ENCODE data around the gene CDKL5. TPM values are rescaled to one million over a fixed set of nuclear protein-coding genes. Genes with fewer than 3 reads are reported as not detected.

The CDKL5 gene
- total RNA-seq, 2 experiments from 2014 or later, result 0.91 to 1.4 TPM

GRCh38 chrX:18548996-18549395 is 123.6 kb downstream of the CDKL5 start:
- intact Hi-C loops (cut with micrococcal nuclease), result no loop called here
- no peaks in the 10 kb centered on the region for H3K4me1 Mint-ChIP-seq (ENCODE audit: low read depth)
- H3K9me3 Mint-ChIP-seq, result no peaks in the 10 kb centered on the region
- no peaks in the 10 kb centered on the region for H3K27me3 Mint-ChIP-seq (ENCODE audit: low read depth)
- H3K27ac Mint-ChIP-seq, result no peak overlapping the region
- no peaks in the 10 kb centered on the region for H3K36me3 Mint-ChIP-seq (ENCODE audit: low read depth)
- DNase-seq, result no peak
- CTCF ChIA-PET, result no interaction called here
- no peak overlapping the region for H3K4me3 Mint-ChIP-seq

DNA sequence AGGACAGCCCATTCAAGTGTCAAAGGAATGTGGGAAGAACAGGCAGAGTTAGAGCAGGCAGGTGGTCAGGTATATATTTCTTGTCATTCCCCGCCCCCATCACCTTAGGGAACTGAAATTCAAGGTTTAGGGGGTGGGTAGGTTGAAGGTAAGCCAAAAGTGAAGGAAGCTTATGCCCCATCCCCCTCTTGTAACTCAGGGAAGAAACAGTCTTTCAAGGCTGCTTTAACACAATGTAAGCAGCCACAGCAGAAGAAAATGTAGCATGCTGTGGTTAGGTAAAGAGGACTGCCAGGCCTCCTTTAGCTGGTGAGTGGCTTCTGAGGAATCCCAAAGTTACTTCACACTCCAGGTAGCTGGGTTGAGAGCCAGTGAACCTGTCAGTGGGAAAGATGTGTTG is 124.2 kb downstream of the CDKL5 start:
- CTCF ChIA-PET, result no interaction called here
- H3K9me3 Mint-ChIP-seq, result no peaks in the 10 kb centered on the region
- intact Hi-C loops (cut with micrococcal nuclease), result no loop called here
- no peak overlapping the region for H3K27ac Mint-ChIP-seq
- no peak for DNase-seq
- no peaks in the 10 kb centered on the region for H3K36me3 Mint-ChIP-seq (ENCODE audit: low read depth)
- H3K27me3 Mint-ChIP-seq (ENCODE audit: low read depth), result no peaks in the 10 kb centered on the region
- no peaks in the 10 kb centered on the region for H3K4me1 Mint-ChIP-seq (ENCODE audit: low read depth)
- H3K4me3 Mint-ChIP-seq, result no peak overlapping the region

GRCh38 chrX:18557879-18558278 is 132.5 kb downstream of the CDKL5 start:
- intact Hi-C loops (cut with micrococcal nuclease), result no loop called here
- H3K4me1 Mint-ChIP-seq (ENCODE audit: low read depth), result no peaks in the 10 kb centered on the region

DNA sequence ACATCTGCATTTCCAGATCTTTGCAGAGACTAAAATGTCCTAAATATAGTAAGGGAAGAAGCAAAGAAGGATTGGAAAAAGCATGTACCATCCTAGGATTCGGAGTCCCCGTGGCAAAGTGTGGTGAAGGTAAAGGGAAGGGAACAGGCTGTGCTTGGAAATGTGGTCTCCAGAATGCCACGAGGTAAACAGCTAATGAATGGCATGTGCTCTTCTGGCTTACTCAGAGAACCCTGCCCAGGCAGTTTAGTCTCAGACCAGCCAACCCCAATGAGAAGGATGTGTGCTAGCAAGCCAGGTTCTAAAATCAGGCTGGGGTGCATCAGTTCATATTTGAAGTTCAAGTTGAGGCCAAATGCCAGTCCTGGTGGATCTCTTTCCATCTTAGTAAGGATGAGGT is 133.4 kb downstream of the CDKL5 start:
- H3K27me3 Mint-ChIP-seq (ENCODE audit: low read depth), result no peaks in the 10 kb centered on the region
- H3K27ac Mint-ChIP-seq, result no peak overlapping the region
- no peaks in the 10 kb centered on the region for H3K36me3 Mint-ChIP-seq (ENCODE audit: low read depth)
- H3K4me1 Mint-ChIP-seq (ENCODE audit: low read depth), result no peaks in the 10 kb centered on the region
- intact Hi-C loops (cut with micrococcal nuclease), result no loop called here
- H3K4me3 Mint-ChIP-seq, result no peak overlapping the region
- H3K9me3 Mint-ChIP-seq, result no peaks in the 10 kb centered on the region
- DNase-seq, result no peak
- CTCF ChIA-PET, result no interaction called here

More at GRCh38 chrX:18557879-18558278, 132.5 kb downstream of the CDKL5 start:
- CTCF ChIA-PET, result no interaction called here
- Mint-ChIP-seq H3K4me3 (no peak overlapping the region), H3K9me3 (no peaks in the 10 kb centered on the region), H3K27me3 (ENCODE audit: low read depth) (no peaks in the 10 kb centered on the region), H3K27ac (no peak overlapping the region), H3K36me3 (ENCODE audit: low read depth) (no peaks in the 10 kb centered on the region)
- no peak for DNase-seq

DNA sequence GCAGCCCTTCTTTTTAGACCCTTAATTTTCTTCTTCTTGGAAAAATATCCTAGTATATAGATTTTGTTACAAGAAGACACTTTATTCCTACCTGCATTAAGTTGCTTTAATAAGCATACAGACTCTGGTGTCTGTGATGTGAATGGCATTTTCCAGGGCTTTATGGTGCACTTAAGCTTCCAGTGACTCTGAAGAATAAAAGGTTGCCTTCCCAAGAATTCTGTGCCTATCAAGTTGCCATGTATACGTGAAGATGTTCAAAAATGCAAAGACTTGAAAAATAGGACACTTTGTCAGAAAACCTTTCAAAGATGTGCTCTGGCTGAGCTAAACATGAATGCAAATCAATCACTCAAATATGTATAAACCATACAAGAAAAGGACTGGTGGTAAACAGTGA is 135.6 kb downstream of the CDKL5 start:
- H3K27me3 Mint-ChIP-seq (ENCODE audit: low read depth), result no peaks in the 10 kb centered on the region
- intact Hi-C loops (cut with micrococcal nuclease), result no loop called here
- no peak overlapping the region for H3K4me3 Mint-ChIP-seq
- H3K4me1 Mint-ChIP-seq (ENCODE audit: low read depth), result no peaks in the 10 kb centered on the region
- H3K36me3 Mint-ChIP-seq (ENCODE audit: low read depth), result no peaks in the 10 kb centered on the region
- CTCF ChIA-PET, result no interaction called here
- H3K9me3 Mint-ChIP-seq, result no peaks in the 10 kb centered on the region
- H3K27ac Mint-ChIP-seq, result no peak overlapping the region
- DNase-seq, result no peak

- H3K4me1 Mint-ChIP-seq (ENCODE audit: low read depth), result no peaks in the 10 kb centered on the region
- no peaks in the 10 kb centered on the region for H3K27me3 Mint-ChIP-seq (ENCODE audit: low read depth)
- no peak for DNase-seq
- no peak overlapping the region for H3K27ac Mint-ChIP-seq
- H3K9me3 Mint-ChIP-seq, result no peaks in the 10 kb centered on the region
- intact Hi-C loops (cut with micrococcal nuclease), result no loop called here
- CTCF ChIA-PET, result no interaction called here
- H3K4me3 Mint-ChIP-seq, result no peak overlapping the region
- H3K36me3 Mint-ChIP-seq (ENCODE audit: low read depth), result no peaks in the 10 kb centered on the region
These were observed 140.3 kb downstream of the CDKL5 start for GRCh38 chrX:18565727-18566126.

GRCh38 chrX:18566748-18567147 is 141.3 kb downstream of the CDKL5 start:
- CTCF ChIA-PET, result no interaction called here

GRCh38 chrX:18573556-18573955 is 148.1 kb downstream of the CDKL5 start:
- H3K4me1 Mint-ChIP-seq (ENCODE audit: low read depth), result no peaks in the 10 kb centered on the region
- H3K27me3 Mint-ChIP-seq (ENCODE audit: low read depth), result no peaks in the 10 kb centered on the region
- no peaks in the 10 kb centered on the region for H3K36me3 Mint-ChIP-seq (ENCODE audit: low read depth)
- no peak overlapping the region for H3K4me3 Mint-ChIP-seq
- intact Hi-C loops (cut with micrococcal nuclease), result no loop called here
- DNase-seq, result no peak
- H3K27ac Mint-ChIP-seq, result no peak overlapping the region
- CTCF ChIA-PET, result no interaction called here
- H3K9me3 Mint-ChIP-seq, result no peaks in the 10 kb centered on the region

More at GRCh38 chrX:18566748-18567147, 141.3 kb downstream of the CDKL5 start:
- H3K27me3 Mint-ChIP-seq (ENCODE audit: low read depth), result no peaks in the 10 kb centered on the region
- no peak overlapping the region for H3K27ac Mint-ChIP-seq
- intact Hi-C loops (cut with micrococcal nuclease), result no loop called here
- no peaks in the 10 kb centered on the region for H3K36me3 Mint-ChIP-seq (ENCODE audit: low read depth)
- H3K4me3 Mint-ChIP-seq, result no peak overlapping the region
- H3K4me1 Mint-ChIP-seq (ENCODE audit: low read depth), result no peaks in the 10 kb centered on the region
- H3K9me3 Mint-ChIP-seq, result no peaks in the 10 kb centered on the region
- DNase-seq, result no peak

- Mint-ChIP-seq H3K9me3 (no peaks in the 10 kb centered on the region), H3K27me3 (ENCODE audit: low read depth) (no peaks in the 10 kb centered on the region), H3K36me3 (ENCODE audit: low read depth) (no peaks in the 10 kb centered on the region), H3K4me3 (no peak overlapping the region), H3K27ac (no peak overlapping the region), H3K4me1 (ENCODE audit: low read depth) (no peaks in the 10 kb centered on the region)
- CTCF ChIA-PET, result no interaction called here
- no peak for DNase-seq
- intact Hi-C loops (cut with micrococcal nuclease), result no loop called here
These were observed 149.2 kb downstream of the CDKL5 start for GRCh38 chrX:18574591-18574990.

DNA sequence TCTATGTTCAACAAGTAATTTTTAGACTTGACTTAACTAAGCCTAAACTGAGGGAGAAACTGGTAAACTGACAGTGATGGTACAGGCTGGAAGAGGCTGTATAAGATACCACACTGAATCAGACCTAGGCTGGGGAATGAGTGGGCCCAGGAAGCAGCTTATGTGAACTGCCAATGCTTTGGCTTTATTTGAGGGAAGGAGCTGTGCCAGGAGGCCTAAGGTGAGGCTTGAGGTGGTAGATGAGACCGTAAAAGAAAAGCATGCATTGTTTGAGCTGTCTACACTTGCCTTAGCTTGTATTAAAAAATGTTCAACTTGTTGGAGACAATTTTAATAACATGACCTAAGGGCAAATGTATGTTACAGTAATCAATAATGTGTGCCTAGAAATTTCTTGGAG is 150.3 kb downstream of the CDKL5 start:
- H3K9me3 Mint-ChIP-seq, result no peaks in the 10 kb centered on the region
- CTCF ChIA-PET, result no interaction called here
- no peaks in the 10 kb centered on the region for H3K27me3 Mint-ChIP-seq (ENCODE audit: low read depth)
- no peaks in the 10 kb centered on the region for H3K4me1 Mint-ChIP-seq (ENCODE audit: low read depth)
- no peak overlapping the region for H3K27ac Mint-ChIP-seq
- intact Hi-C loops (cut with micrococcal nuclease), result no loop called here
- no peak overlapping the region for H3K4me3 Mint-ChIP-seq
- no peak for DNase-seq
- H3K36me3 Mint-ChIP-seq (ENCODE audit: low read depth), result no peaks in the 10 kb centered on the region

DNA sequence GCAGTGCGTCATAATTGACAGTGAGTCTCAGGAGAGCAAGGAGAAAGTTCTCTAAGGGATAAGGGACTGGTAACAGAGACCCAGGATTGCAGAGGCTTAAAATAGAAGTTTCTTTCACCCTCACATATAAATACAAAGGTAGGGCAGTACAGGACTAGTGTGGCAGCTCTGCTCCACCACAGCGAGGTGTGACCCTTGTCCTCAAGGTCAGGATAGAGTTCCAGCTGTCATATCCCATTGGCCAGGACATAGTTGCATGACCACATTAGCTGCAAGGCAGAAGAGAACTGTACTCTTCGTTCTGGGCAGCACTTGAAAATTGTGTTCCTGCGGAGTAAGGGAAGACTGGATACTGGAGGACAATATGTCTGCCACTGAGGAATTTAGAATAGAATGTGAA is 152.0 kb downstream of the CDKL5 start:
- intact Hi-C loops (cut with micrococcal nuclease), result no loop called here
- DNase-seq, result no peak

DNA sequence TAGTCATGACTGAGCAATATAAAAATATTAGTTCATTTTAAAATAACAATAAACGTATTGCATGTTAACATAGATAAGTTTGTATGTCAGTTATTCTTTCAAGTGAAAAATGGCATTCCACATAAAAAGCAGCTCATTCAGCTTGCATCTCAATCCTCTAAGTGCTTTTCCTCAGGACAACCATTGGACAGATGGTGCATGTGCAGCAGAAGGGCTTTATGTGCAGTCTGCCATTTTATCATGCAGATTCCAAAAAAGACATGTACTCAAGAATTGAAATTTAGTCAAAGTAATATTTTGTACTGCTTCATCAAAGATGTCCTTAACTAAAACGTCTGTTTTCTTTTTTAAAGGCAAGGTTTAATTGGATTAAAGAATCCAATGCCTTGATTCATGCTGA is 153.1 kb downstream of the CDKL5 start:
- DNase-seq, result no peak
- no peak overlapping the region for H3K27ac Mint-ChIP-seq
- no peaks in the 10 kb centered on the region for H3K9me3 Mint-ChIP-seq
- H3K27me3 Mint-ChIP-seq (ENCODE audit: low read depth), result no peaks in the 10 kb centered on the region
- no peaks in the 10 kb centered on the region for H3K36me3 Mint-ChIP-seq (ENCODE audit: low read depth)
- no peaks in the 10 kb centered on the region for H3K4me1 Mint-ChIP-seq (ENCODE audit: low read depth)
- CTCF ChIA-PET, result no interaction called here
- intact Hi-C loops (cut with micrococcal nuclease), result no loop called here
- no peak overlapping the region for H3K4me3 Mint-ChIP-seq

More for the DNA sequence above, 152.0 kb downstream of the CDKL5 start:
- Mint-ChIP-seq H3K9me3 (no peaks in the 10 kb centered on the region), H3K27me3 (ENCODE audit: low read depth) (no peaks in the 10 kb centered on the region), H3K4me3 (no peak overlapping the region), H3K4me1 (ENCODE audit: low read depth) (no peaks in the 10 kb centered on the region), H3K27ac (no peak overlapping the region), H3K36me3 (ENCODE audit: low read depth) (no peaks in the 10 kb centered on the region)
- CTCF ChIA-PET, result no interaction called here

- no peak overlapping the region for H3K4me3 Mint-ChIP-seq
- no peaks in the 10 kb centered on the region for H3K27me3 Mint-ChIP-seq (ENCODE audit: low read depth)
- H3K27ac Mint-ChIP-seq, result no peak overlapping the region
- intact Hi-C loops (cut with micrococcal nuclease), result no loop called here
- no peaks in the 10 kb centered on the region for H3K36me3 Mint-ChIP-seq (ENCODE audit: low read depth)
- H3K9me3 Mint-ChIP-seq, result no peaks in the 10 kb centered on the region
- no peak for DNase-seq
- H3K4me1 Mint-ChIP-seq (ENCODE audit: low read depth), result no peaks in the 10 kb centered on the region
- CTCF ChIA-PET, result no interaction called here
These were observed 154.1 kb downstream of the CDKL5 start for GRCh38 chrX:18579495-18579894.

- Mint-ChIP-seq H3K9me3 (no peaks in the 10 kb centered on the region), H3K4me3 (no peak overlapping the region), H3K27me3 (ENCODE audit: low read depth) (no peaks in the 10 kb centered on the region), H3K27ac (no peak overlapping the region), H3K36me3 (ENCODE audit: low read depth) (no peaks in the 10 kb centered on the region), H3K4me1 (ENCODE audit: low read depth) (no peaks in the 10 kb centered on the region)
- CTCF ChIA-PET, result no interaction called here
- intact Hi-C loops (cut with micrococcal nuclease), result no loop called here
- DNase-seq, result no peak
These were observed 157.6 kb downstream of the CDKL5 start for GRCh38 chrX:18582910-18583493.

Measured in activated naive CD4-positive, alpha-beta T cell treated with anti-CD3 and anti-CD28 coated beads for 36 hours (primary cell).